Fibroblast of the aortic adventitia (primary cell): ENCODE results near the gene PRAMEF4. TPM values are rescaled to one million over a fixed set of nuclear protein-coding genes. Genes with fewer than 3 reads are reported as not detected.

ENCODE experiments used
- small RNA-seq: library from RNA; depleted of rRNA; stranded (forward); fragments of <200 nt; gene quantifications from one replicate; pipeline ENCODE3, GENCODE V24; 2012
- total RNA-seq: library from RNA; depleted of rRNA; stranded (reverse); fragments of >200 nt; gene quantifications from 2 replicates; pipeline ENCODE4 v1.2.3, GENCODE V29; 2012; ENCODE audit warnings: low replicate concordance

The PRAMEF4 gene
- total RNA-seq, 1 donor: not detected

Small RNA genes lying within 50 kb of the gene (small RNA-seq; reads per million reads assigned to genes)
- not detected for gene RNU6-1072P

Other genes starting within 250 kb of the PRAMEF4 start
- gene AADACL4, start 242.1 kb downstream of the PRAMEF4 start, total RNA-seq: not detected in 2 replicates
- not detected in 2 replicates for gene AADACL3, start 170.1 kb downstream of the PRAMEF4 start, total RNA-seq
- not detected in 2 replicates for gene CFAP107, start 140.0 kb downstream of the PRAMEF4 start, total RNA-seq
- gene PRAMEF12, start 112.5 kb downstream of the PRAMEF4 start, total RNA-seq: not detected in 2 replicates
- gene PRAMEF1, start 94.8 kb downstream of the PRAMEF4 start, total RNA-seq: not detected in 2 replicates
- not detected in 2 replicates for gene PRAMEF11, start 54.8 kb downstream of the PRAMEF4 start, total RNA-seq
- not detected in 2 replicates for gene HNRNPCL1, start 37.5 kb downstream of the PRAMEF4 start, total RNA-seq
- gene PRAMEF2, start 29.1 kb downstream of the PRAMEF4 start, total RNA-seq: not detected in 2 replicates
- not detected in 2 replicates for gene PRAMEF10, start 12.1 kb upstream of the PRAMEF4 start, total RNA-seq
- not detected in 2 replicates for gene PRAMEF7, start 30.4 kb upstream of the PRAMEF4 start, total RNA-seq
- not detected in 2 replicates for gene PRAMEF6, start 61.4 kb upstream of the PRAMEF4 start, total RNA-seq
- not detected in 2 replicates for gene PRAMEF27, start 170.4 kb upstream of the PRAMEF4 start, total RNA-seq
- gene HNRNPCL3, start 174.6 kb upstream of the PRAMEF4 start, total RNA-seq: not detected in 2 replicates
- gene PRAMEF25, start 184.6 kb upstream of the PRAMEF4 start, total RNA-seq: not detected in 2 replicates
- gene HNRNPCL2, start 230.7 kb upstream of the PRAMEF4 start, total RNA-seq: not detected in 2 replicates